Breast epithelium (tissue), 3 donors: ENCODE measurements around the gene SYT2.

Experiments
- POLR2A ChIP-seq: fragments of 450-650 bp; IDR thresholded peaks from one replicate; pipeline ENCODE4 v1.6.1; 2016; ENCODE audit warnings: antibody characterized with exemption, mild to moderate bottlenecking, moderate library complexity
- POLR2AphosphoS5 ChIP-seq, 3 donors: sonication (generic); formaldehyde crosslinking; IDR thresholded peaks; one replicate each; pipeline ENCODE4 v1.6.1; 2017; ENCODE audit warnings: antibody characterized with exemption in 3 of 3
- TF ChIP-seq, protein P1 (sequence below), 3 donors: fragments of 450-650 bp; IDR thresholded peaks; one replicate each; pipeline ENCODE4 v1.5.1; 2016 to 2017; ENCODE audit warnings: antibody characterized with exemption in 3 of 3, mild to moderate bottlenecking in 3 of 3, moderate library complexity in 3 of 3

DNA sequence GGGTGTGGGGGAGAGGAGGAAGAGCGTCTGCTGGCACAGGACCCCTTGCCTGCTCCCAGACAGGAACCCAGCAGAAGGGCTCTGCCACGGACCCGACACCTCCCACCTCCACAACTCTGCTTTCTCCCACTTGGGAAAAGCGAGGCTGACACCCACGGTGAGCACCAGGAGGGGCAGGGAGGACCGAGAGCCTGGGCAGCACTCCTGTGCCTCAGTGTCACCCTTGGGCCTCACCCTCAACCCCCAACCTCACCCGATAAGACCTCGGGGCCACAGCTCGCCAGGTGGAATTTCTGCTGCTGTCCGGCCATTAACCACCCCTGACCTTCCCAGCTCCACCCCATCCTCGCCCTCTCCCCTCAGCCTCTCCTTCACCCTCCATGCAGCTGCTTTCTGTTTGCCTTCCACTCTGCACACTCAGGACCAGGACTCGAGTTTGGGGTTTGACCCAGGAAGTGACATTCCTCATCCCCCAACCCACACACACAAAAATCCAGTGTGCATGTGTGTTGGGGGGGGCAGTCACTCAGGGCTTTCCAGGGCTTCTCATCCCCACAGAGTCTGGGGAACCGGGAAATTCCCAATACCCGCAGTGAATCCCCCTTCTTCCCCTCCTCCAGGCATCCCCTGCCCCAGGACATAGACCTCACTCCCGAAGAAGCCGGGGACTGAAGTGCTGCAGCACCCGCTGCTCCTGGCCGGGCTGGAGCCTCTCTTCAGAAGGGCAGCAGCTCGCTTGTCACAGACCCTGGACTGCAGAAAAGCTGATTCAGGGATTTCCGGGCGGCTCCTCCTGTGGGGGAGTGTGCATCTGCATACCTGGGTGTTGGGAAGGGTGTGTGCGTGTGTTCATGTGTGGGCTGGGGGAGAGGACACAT, 65.8 kb downstream of the SYT2 start:
- TF ChIP-seq, protein P1, sequence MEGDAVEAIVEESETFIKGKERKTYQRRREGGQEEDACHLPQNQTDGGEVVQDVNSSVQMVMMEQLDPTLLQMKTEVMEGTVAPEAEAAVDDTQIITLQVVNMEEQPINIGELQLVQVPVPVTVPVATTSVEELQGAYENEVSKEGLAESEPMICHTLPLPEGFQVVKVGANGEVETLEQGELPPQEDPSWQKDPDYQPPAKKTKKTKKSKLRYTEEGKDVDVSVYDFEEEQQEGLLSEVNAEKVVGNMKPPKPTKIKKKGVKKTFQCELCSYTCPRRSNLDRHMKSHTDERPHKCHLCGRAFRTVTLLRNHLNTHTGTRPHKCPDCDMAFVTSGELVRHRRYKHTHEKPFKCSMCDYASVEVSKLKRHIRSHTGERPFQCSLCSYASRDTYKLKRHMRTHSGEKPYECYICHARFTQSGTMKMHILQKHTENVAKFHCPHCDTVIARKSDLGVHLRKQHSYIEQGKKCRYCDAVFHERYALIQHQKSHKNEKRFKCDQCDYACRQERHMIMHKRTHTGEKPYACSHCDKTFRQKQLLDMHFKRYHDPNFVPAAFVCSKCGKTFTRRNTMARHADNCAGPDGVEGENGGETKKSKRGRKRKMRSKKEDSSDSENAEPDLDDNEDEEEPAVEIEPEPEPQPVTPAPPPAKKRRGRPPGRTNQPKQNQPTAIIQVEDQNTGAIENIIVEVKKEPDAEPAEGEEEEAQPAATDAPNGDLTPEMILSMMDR (IDR thresholded peaks at IDR 0.05) = no peak
- TF ChIP-seq POLR2AphosphoS5 (IDR thresholded peaks at IDR 0.05) (no peak), POLR2A (no peak)
